Lower lobe of right lung (tissue), 2 donors: ENCODE data around the gene ARFGEF3. TPM values are rescaled to one million over a fixed set of nuclear protein-coding genes. Genes with fewer than 3 reads are reported as not detected.

ENCODE experiments used
- ATAC-seq, 2 donors: fragments of 200-7000 bp; cut with Tn5 transposase; one replicate each; pipeline ENCODE4 v1.9.1; 2020 to 2022; ENCODE audit warnings: mild to moderate bottlenecking in 2 of 2, moderate library complexity in 2 of 2
- DNase-seq: peaks from one replicate; pipeline ENCODE4 v3.0.0-alpha.2; 2020
- H3K27ac ChIP-seq: fragments of 200-600 bp; one replicate; pipeline ENCODE4 v1.8.0; 2022
- H3K27me3 ChIP-seq: fragments of 200-600 bp; one replicate; pipeline ENCODE4 v1.8.0; 2022; ENCODE audit warnings: low read depth
- H3K36me3 ChIP-seq: fragments of 200-600 bp; one replicate; pipeline ENCODE4 v1.8.0; 2022; ENCODE audit warnings: mild to moderate bottlenecking
- H3K4me1 ChIP-seq: fragments of 200-600 bp; one replicate; pipeline ENCODE4 v1.8.0; 2022
- H3K4me3 ChIP-seq: fragments of 200-600 bp; one replicate; pipeline ENCODE4 v1.8.0; 2022; ENCODE audit warnings: mild to moderate bottlenecking
- H3K9me3 ChIP-seq: fragments of 200-600 bp; one replicate; pipeline ENCODE4 v1.8.0; 2022
- intact Hi-C: fragments of 100-400 bp; cut with DNase I; formaldehyde crosslinking; loops from one replicate; pipeline ENCODE4 v1.11.0; 2022
- total RNA-seq: library from RNA; stranded (reverse); fragmentation: NEBNext Ultra II Directional; extraction: Animal tissue kit (Norgen Biotek cat#: 25700); gene quantifications from one replicate; pipeline ENCODE4 v1.2.1, GENCODE V29; 2021
- TF ChIP-seq, protein P1 (sequence below): fragments of 200-600 bp; IDR thresholded peaks from one replicate; pipeline ENCODE4 v1.8.0; 2022; ENCODE audit warnings: antibody characterized with exemption, mild to moderate bottlenecking
- donor health status: DM: no; HTN: yes; CAD: no; lungs with severe emphysema.

The ARFGEF3 gene
- total RNA-seq, 1 donor from 2014 or later = 33.8 TPM

DNA sequence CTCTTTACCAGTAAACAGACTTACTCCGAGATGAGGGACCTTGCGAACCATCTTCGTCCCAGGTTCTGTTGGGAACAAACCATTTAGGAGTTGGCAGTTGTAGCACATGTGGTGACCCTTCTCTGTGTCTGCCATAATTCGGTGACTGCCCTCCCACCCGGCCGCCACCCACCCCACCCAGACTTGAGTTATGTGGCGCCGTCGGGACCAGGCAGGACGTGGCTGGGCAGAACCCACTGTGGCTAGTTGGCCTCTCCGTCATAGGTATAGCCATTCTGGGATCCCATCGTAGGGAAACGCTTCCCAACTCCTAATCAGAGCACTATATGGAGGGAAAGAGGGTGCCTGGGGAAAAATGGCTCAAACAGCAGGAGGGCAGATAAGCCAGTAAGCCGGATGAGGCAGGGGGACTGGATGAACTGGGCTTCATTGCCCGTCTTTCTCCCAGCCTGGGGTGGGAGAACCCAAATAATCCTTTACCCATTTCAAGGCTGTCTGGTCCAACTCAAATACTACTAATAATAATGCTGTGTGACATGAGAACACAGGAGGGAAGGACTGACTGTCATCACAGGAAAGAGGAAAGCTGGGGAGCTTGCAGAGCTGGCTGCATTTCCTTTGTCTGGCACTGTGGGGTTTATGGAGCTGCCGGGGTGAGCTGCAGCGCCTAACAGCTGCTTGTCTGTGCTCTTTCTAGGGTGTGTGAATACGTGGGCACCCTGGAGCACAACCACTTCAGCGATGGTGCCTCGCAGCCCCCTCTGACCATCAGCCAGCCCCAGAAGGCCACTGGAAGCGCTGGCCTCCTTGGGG is 129.5 kb downstream of the ARFGEF3 start:
- ATAC-seq (no peak), DNase-seq (no peak)
- Histone ChIP-seq H3K4me1 (no peaks in the 10 kb centered on the region), H3K4me3 (no peak overlapping the region), H3K9me3 (no peaks in the 10 kb centered on the region), H3K27ac (no peak overlapping the region), H3K27me3 (no peaks in the 10 kb centered on the region), H3K36me3 (peaks cover 47% of the 10 kb centered on the region)
- TF ChIP-seq, protein P1, sequence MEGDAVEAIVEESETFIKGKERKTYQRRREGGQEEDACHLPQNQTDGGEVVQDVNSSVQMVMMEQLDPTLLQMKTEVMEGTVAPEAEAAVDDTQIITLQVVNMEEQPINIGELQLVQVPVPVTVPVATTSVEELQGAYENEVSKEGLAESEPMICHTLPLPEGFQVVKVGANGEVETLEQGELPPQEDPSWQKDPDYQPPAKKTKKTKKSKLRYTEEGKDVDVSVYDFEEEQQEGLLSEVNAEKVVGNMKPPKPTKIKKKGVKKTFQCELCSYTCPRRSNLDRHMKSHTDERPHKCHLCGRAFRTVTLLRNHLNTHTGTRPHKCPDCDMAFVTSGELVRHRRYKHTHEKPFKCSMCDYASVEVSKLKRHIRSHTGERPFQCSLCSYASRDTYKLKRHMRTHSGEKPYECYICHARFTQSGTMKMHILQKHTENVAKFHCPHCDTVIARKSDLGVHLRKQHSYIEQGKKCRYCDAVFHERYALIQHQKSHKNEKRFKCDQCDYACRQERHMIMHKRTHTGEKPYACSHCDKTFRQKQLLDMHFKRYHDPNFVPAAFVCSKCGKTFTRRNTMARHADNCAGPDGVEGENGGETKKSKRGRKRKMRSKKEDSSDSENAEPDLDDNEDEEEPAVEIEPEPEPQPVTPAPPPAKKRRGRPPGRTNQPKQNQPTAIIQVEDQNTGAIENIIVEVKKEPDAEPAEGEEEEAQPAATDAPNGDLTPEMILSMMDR = no peak
- intact Hi-C loops = no loop called here

DNA sequence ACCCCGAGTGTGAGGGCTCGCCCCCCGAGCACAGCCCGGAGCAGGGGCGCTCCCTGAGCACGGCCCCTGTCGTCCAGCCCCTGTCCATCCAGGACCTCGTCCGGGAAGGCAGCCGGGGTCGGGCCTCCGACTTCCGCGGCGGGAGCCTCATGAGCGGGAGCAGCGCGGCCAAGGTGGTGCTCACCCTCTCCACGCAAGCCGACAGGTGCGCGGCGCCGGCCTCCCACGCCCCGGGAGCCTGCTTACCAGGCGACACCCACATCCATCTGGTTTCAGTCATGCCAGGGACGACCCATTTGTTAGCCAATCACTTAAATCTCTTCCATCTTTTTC is 130.1 kb downstream of the ARFGEF3 start:
- Histone ChIP-seq H3K36me3 (peaks cover 49% of the 10 kb centered on the region), H3K9me3 (no peaks in the 10 kb centered on the region), H3K27me3 (no peaks in the 10 kb centered on the region), H3K4me1 (no peaks in the 10 kb centered on the region), H3K4me3 (no peak overlapping the region), H3K27ac (no peak overlapping the region)
- intact Hi-C loops = no loop called here
- no peak for DNase-seq
- TF ChIP-seq, protein P1 = no peak
- no peak for ATAC-seq

GRCh38 chr6:138292482-138292881 is 130.7 kb downstream of the ARFGEF3 start:
- no peak for DNase-seq
- no peak overlapping the region for H3K27ac ChIP-seq
- H3K4me1 ChIP-seq = no peaks in the 10 kb centered on the region
- H3K27me3 ChIP-seq = no peaks in the 10 kb centered on the region
- TF ChIP-seq, protein P1 = no peak
- ATAC-seq = no peak
- intact Hi-C loops = no loop called here
- peaks cover 45% of the 10 kb centered on the region for H3K36me3 ChIP-seq
- no peak overlapping the region for H3K4me3 ChIP-seq
- H3K9me3 ChIP-seq = no peaks in the 10 kb centered on the region

DNA sequence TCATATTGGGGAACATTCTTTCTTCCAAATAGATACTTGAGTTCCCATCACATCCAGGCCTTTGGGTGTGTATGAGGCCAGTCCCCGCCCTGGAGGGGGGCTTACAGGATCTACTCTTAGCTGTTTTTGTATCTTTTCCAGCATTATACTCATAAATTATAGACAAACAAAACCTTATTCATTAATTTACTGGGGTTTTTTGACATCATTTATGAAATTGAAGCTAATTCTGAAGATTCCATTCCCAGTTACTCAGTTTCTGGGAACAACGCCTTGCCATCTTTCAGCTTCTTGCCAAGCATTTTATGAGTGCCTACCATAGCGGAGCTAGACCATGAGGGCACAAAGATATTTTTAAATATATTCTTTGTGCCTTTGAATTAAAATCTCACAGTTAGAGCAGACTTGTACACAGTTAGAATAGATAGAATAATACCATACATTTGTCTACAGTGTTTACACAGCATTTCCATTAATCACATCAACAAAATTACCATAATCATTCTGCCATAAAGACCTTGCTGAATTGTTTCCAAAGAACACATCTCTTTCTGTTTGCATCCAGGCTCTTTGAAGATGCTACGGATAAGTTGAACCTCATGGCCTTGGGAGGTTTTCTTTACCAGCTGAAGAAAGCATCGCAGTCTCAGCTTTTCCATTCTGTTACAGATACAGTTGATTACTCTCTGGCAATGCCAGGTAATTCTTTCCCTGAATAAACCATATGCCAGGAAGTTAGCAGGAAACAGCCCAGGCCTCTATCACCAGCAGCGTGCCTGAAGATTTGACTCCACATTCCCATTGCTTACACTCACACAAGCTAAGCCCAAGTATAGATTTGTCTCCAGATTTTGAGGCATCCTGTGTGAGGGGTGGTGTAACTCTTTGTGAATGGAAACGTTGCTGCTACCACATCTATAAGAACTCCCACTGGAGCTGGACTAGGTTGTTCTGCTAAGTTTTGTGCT is 132.0 kb downstream of the ARFGEF3 start:
- Histone ChIP-seq H3K36me3 (peaks cover 45% of the 10 kb centered on the region), H3K4me3 (no peak overlapping the region), H3K27me3 (no peaks in the 10 kb centered on the region), H3K27ac (no peak overlapping the region), H3K9me3 (no peaks in the 10 kb centered on the region), H3K4me1 (no peaks in the 10 kb centered on the region)
- intact Hi-C loops = no loop called here
- TF ChIP-seq, protein P1 = no peak
- ATAC-seq = no peak
- DNase-seq = no peak

DNA sequence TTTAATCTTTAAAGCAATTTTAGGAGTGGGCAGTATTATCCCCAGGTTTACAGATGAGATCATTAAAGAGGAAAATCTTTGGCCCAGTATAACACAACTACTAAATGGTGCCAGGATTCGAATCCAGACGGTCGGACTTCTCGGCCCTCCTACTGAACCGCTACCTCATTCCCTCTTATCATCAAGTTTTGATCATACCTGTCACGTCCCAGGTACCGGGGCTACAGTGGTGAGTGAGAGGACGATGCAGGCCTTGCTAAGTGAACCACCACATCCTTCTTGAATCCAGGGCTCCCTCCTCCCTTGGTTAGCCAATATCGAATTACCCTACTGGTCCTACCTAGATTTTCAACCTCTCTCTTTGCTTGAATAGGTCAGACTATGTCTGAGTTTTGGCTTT is 134.6 kb downstream of the ARFGEF3 start:
- Histone ChIP-seq H3K27me3 (no peaks in the 10 kb centered on the region), H3K4me3 (no peak overlapping the region), H3K27ac (no peak overlapping the region), H3K9me3 (no peaks in the 10 kb centered on the region), H3K36me3 (peaks cover 50% of the 10 kb centered on the region), H3K4me1 (no peaks in the 10 kb centered on the region)
- TF ChIP-seq, protein P1 = no peak
- DNase-seq (no peak), ATAC-seq (no peak)
- intact Hi-C loops = no loop called here
